A673 (cell line): Measurements from ENCODE around the gene TARBP2.

Experiments
- EZH2 ChIP-seq: fragments of 200-600 bp; sonication (generic); IDR thresholded peaks from 2 replicates; pipeline ENCODE4 v1.6.1; 2017; ENCODE audit warnings: borderline replicate concordance, low read depth, mild to moderate bottlenecking, mixed read lengths, antibody characterized with exemption, low read length; ENCODE audit not compliant: poor library complexity, severe bottlenecking
- TF ChIP-seq, protein P1 (sequence below): fragments of 300-800, 200-600 bp; sonication (generic); conservative IDR thresholded peaks from 2 replicates; pipeline ENCODE4 v1.5.1; 2017; ENCODE audit warnings: low read depth, mild to moderate bottlenecking, antibody characterized with exemption, low read length, moderate library complexity, mixed read lengths

DNA sequence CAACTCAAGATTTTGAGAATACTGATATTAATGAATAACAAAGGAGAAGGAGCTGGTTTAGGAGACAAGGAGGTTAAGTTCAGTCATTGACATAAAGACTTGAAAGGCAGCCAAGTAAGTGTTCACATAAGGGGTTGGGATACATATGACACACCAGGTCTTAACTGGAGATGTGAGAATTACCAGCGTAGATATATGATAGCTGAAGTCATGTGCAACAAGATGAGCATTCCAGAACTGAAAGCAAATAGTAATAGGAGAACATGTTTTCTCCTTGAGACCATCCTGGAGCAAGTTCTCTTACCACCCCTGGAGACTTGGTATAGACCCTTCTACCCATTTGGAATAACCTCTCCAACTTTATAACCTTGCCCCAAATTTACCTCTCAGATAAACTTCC is 49.5 kb downstream of the TARBP2 start:
- TF ChIP-seq EZH2 = no peak
- TF ChIP-seq, protein P1, sequence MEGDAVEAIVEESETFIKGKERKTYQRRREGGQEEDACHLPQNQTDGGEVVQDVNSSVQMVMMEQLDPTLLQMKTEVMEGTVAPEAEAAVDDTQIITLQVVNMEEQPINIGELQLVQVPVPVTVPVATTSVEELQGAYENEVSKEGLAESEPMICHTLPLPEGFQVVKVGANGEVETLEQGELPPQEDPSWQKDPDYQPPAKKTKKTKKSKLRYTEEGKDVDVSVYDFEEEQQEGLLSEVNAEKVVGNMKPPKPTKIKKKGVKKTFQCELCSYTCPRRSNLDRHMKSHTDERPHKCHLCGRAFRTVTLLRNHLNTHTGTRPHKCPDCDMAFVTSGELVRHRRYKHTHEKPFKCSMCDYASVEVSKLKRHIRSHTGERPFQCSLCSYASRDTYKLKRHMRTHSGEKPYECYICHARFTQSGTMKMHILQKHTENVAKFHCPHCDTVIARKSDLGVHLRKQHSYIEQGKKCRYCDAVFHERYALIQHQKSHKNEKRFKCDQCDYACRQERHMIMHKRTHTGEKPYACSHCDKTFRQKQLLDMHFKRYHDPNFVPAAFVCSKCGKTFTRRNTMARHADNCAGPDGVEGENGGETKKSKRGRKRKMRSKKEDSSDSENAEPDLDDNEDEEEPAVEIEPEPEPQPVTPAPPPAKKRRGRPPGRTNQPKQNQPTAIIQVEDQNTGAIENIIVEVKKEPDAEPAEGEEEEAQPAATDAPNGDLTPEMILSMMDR = no peak
